GM19324 (cell line): ENCODE data around the gene GLIS1.

Source experiments
- ATAC-seq: cut with Tn5 transposase; IDR thresholded peaks from one replicate; pipeline ENCODE4 v1.9.1; 2021; ENCODE audit warnings: mild to moderate bottlenecking, moderate library complexity; ENCODE audit not compliant: unreplicated experiment, low FRiP score

GLIS1 gene

DNA sequence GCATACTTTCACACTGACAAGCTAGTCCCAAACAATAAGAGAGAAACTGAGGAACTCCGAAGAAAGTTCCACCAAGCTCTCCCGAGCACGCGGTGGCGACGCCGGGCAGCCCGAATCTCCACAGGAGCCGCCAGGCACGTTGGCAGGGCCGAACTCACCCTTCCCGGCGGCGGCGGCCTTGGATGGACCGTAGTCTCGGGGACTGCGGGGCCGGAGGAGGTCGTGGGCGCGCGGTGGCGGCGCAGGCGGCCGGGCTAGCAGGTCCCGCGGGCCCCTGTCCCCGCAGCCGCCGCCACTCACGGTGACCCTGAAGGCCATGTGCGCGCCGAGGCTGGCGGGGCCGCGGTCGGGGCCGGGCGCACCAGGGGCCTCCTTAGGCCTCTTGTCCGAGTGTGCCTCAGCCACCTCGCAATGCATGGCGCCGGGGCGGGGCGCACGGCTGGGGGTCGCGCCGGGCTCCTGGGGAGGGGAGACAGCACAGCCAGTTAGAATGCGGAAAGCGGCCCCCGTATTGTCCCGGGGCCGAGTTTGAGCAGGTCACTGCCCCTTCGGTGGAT is 1.2 kb downstream of the GLIS1 start:
- no peak for ATAC-seq

GRCh38 chr1:53736290-53736689 is 2.7 kb downstream of the GLIS1 start:
- ATAC-seq, result no peak

DNA sequence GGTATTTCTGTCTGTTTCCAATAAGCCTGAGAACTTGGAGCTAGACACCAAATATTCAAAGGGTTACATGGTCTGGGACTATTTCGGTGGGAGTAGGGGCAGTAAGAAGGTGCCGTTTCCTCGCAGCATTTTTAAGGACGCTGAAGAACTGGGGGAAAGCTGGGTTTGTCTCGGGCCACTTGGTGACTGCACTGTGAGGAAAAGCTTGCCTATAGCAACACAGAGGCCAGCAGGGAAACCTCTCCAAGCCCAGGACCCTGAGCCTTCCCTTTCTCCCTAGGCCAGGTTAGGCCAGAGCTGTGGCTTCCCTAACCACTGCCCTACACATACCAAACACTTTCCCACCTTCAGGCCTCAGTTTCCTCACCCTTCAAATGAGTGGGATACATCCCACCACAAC is 3.3 kb downstream of the GLIS1 start:
- no peak for ATAC-seq

GRCh38 chr1:53735261-53735660 is 3.7 kb downstream of the GLIS1 start:
- no peak for ATAC-seq

GRCh38 chr1:53734650-53735211 is 4.2 kb downstream of the GLIS1 start:
- no peak for ATAC-seq

GRCh38 chr1:53733975-53734649 is 4.9 kb downstream of the GLIS1 start:
- no peak for ATAC-seq

- no peak for ATAC-seq
Measured at GRCh38 chr1:53733447-53733931, 5.5 kb downstream of the GLIS1 start.

DNA sequence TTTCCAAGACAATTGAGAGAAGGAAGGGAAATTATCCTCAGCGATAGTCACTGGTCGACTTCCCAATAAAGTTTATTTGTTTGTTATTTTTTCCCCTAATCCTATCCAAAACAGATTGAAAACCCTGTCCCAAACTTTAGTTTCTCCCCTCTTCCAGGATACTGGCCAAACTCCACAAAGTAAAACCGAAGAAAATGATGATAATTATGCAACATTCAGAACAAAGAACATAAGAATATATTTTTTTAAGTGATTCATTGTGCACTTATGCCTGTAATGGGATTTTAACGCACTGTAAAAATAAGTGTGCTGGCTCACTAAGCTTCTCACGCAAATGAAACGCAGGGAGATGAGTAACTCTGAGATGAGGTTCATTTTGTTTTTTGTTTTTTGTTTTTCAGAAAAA is 6.0 kb downstream of the GLIS1 start:
- ATAC-seq, result no peak

DNA sequence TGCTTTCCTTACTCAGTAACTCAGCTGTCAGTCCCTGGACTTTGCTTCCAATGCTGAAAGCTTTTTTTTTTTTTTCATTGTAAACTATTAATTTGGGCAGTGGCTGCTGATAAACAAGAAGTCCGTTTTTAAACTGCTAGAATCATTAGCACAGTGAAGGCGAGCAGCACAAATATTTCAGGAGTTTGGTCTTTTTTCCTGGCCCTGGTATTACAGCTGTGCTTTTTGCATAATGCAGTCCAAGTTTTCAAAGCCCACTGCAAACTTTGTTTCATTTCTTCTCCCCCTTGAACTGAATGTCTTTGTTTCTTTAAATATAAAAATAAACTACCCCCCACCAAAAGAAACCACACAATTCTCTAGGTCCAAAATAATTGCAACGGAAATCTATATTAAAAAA is 6.6 kb downstream of the GLIS1 start:
- no peak for ATAC-seq

DNA sequence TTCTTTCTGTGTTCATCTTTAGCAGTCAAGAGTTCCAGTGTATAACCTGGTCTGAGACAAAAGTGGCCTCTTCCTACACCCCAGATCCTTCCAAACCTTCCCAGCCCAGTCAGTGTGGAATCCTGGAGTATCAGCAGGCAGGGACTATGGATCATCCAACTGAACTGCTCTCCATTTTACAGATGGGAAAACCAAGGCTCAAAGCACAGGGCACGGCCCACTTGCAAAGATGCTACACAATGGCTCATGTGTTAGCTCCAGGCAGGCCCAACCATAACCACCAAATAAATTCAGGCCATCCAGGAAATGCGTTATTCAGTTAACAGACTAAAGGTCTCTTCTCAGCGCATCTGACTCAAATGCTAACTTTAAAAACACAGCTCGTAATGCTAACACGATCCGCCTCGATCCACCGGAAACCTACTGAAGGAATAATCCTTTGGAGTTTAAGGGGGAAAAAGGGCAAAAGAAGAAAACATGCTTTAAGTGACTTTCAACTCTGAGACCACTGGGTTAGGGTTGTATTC is 7.1 kb downstream of the GLIS1 start:
- ATAC-seq, result no peak

GRCh38 chr1:53731043-53731600 is 7.8 kb downstream of the GLIS1 start:
- ATAC-seq, result no peak

GRCh38 chr1:53730224-53730865 is 8.6 kb downstream of the GLIS1 start:
- no peak for ATAC-seq

- no peak for ATAC-seq
Measured at GRCh38 chr1:53729456-53730223, 9.3 kb downstream of the GLIS1 start.

- ATAC-seq, result no peak
Measured at GRCh38 chr1:53728702-53729455, 10.1 kb downstream of the GLIS1 start.

DNA sequence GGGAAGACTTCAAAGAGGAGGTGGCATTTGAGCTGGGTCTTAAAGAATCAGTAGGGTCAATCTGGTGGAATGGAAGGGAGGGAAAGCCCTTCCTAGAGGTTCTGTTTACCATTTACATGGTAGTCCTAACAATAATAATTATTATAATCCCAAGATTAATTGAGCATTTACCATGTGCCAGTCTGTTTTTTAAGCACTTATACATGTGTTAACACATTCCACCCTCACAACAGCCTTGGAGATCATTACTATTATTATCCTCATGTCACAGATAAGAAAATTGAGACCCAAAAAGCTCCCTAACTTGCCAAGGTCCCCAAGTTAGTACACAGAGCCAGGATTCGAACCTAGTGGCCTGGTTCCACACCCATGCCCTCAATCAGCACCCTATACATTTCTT is 10.8 kb downstream of the GLIS1 start:
- no peak for ATAC-seq

- no peak for ATAC-seq
Measured at GRCh38 chr1:53727461-53728092, 11.4 kb downstream of the GLIS1 start.

GRCh38 chr1:53726009-53726600 is 12.9 kb downstream of the GLIS1 start:
- ATAC-seq, result no peak

GRCh38 chr1:53725238-53725689 is 13.7 kb downstream of the GLIS1 start:
- no peak for ATAC-seq

- no peak for ATAC-seq
Measured at GRCh38 chr1:53722025-53722424, 16.9 kb downstream of the GLIS1 start.
